HEK293 (cell line): Measurements from ENCODE around the gene COASY.

ENCODE experiments used
- AEBP2 ChIP-seq: fragments of 450-650 bp; formaldehyde crosslinking; IDR thresholded peaks from 2 replicates; pipeline ENCODE4 v1.5.1; 2016; ENCODE audit warnings: missing biosample characterization, missing genetic modification characterization, borderline replicate concordance
- BCL11B ChIP-seq: fragments of 450-650 bp; formaldehyde crosslinking; IDR thresholded peaks from 2 replicates; pipeline ENCODE4 v1.5.1; 2016; ENCODE audit warnings: low read depth, missing biosample characterization, missing genetic modification characterization
- KLF7 ChIP-seq: fragments of 450-650 bp; formaldehyde crosslinking; IDR thresholded peaks from 2 replicates; pipeline ENCODE4 v1.5.1; 2016; ENCODE audit warnings: missing biosample characterization, missing genetic modification characterization, borderline replicate concordance
- OVOL3 ChIP-seq: fragments of 450-650 bp; formaldehyde crosslinking; IDR thresholded peaks from 2 replicates; pipeline ENCODE4 v1.5.1; 2016; ENCODE audit warnings: missing biosample characterization, missing genetic modification characterization
- PRDM1 ChIP-seq: fragments of 450-650 bp; formaldehyde crosslinking; IDR thresholded peaks from 2 replicates; pipeline ENCODE4; 2016; ENCODE audit warnings: missing biosample characterization, missing genetic modification characterization
- PRDM4 ChIP-seq: fragments of 450-650 bp; formaldehyde crosslinking; IDR thresholded peaks from 2 replicates; pipeline ENCODE4 v1.5.1; 2017; ENCODE audit warnings: missing biosample characterization, missing genetic modification characterization
- ZNF121 ChIP-seq: fragments of 450-650 bp; formaldehyde crosslinking; IDR thresholded peaks from 2 replicates; pipeline ENCODE4 v1.5.1; 2016; ENCODE audit warnings: missing biosample characterization, missing genetic modification characterization
- ZNF155 ChIP-seq: fragments of 450-650 bp; formaldehyde crosslinking; IDR thresholded peaks from 2 replicates; pipeline ENCODE4 v1.5.1; 2016; ENCODE audit warnings: missing biosample characterization, missing genetic modification characterization
- ZNF16 ChIP-seq: fragments of 450-650 bp; formaldehyde crosslinking; IDR thresholded peaks from 2 replicates; pipeline ENCODE4 v1.5.1; 2016; ENCODE audit warnings: low read depth, missing biosample characterization, missing genetic modification characterization
- ZNF169 ChIP-seq: fragments of 450-650 bp; formaldehyde crosslinking; IDR thresholded peaks from 2 replicates; pipeline ENCODE4 v1.5.1; 2016; ENCODE audit warnings: missing biosample characterization, missing genetic modification characterization
- ZNF184 ChIP-seq: fragments of 450-650 bp; IDR thresholded peaks from 2 replicates; pipeline ENCODE4 v1.5.1; 2018; ENCODE audit warnings: missing biosample characterization, mild to moderate bottlenecking, missing genetic modification characterization
- ZNF19 ChIP-seq: fragments of 450-650 bp; formaldehyde crosslinking; IDR thresholded peaks from 2 replicates; pipeline ENCODE4; 2016; ENCODE audit warnings: missing biosample characterization, missing genetic modification characterization, low read depth
- ZNF280C ChIP-seq: fragments of 450-650 bp; formaldehyde crosslinking; IDR thresholded peaks from 2 replicates; pipeline ENCODE4 v1.5.1; 2016; ENCODE audit warnings: missing biosample characterization, missing genetic modification characterization
- ZNF324 ChIP-seq: fragments of 450-650 bp; formaldehyde crosslinking; IDR thresholded peaks from 2 replicates; pipeline ENCODE4 v1.5.1; 2016; ENCODE audit warnings: missing biosample characterization, missing genetic modification characterization
- ZNF514 ChIP-seq: fragments of 450-650 bp; formaldehyde crosslinking; IDR thresholded peaks from 2 replicates; pipeline ENCODE4 v1.5.1; 2016; ENCODE audit warnings: missing biosample characterization, missing genetic modification characterization
- ZNF544 ChIP-seq: fragments of 450-650 bp; formaldehyde crosslinking; IDR thresholded peaks from 2 replicates; pipeline ENCODE4 v1.5.0; 2017; ENCODE audit warnings: missing biosample characterization, missing genetic modification characterization
- ZNF600 ChIP-seq: fragments of 450-650 bp; formaldehyde crosslinking; IDR thresholded peaks from 2 replicates; pipeline ENCODE4 v1.5.1; 2016; ENCODE audit warnings: missing biosample characterization, missing genetic modification characterization
- ZNF707 ChIP-seq: fragments of 450-650 bp; formaldehyde crosslinking; IDR thresholded peaks from 2 replicates; pipeline ENCODE4 v1.5.1; 2016; ENCODE audit warnings: missing biosample characterization, missing genetic modification characterization
- TF ChIP-seq, protein P1 (sequence below): fragments of 450-650 bp; formaldehyde crosslinking; IDR thresholded peaks from 2 replicates; pipeline ENCODE4 v1.5.1; 2016; ENCODE audit warnings: missing biosample characterization, missing genetic modification characterization
- TF ChIP-seq, protein P2 (sequence below): fragments of 450-650 bp; formaldehyde crosslinking; IDR thresholded peaks from 2 replicates; pipeline ENCODE4 v1.5.1; 2016; ENCODE audit warnings: missing biosample characterization, missing genetic modification characterization
- TF ChIP-seq, protein P3 (sequence below): fragments of 450-650 bp; formaldehyde crosslinking; IDR thresholded peaks from 2 replicates; pipeline ENCODE4 v1.5.0; 2017; ENCODE audit warnings: missing biosample characterization, missing genetic modification characterization, borderline replicate concordance

The COASY gene

GRCh38 chr17:42518755-42519545, 43.0 kb upstream of the COASY start (continued):
- TF ChIP-seq, protein P1, sequence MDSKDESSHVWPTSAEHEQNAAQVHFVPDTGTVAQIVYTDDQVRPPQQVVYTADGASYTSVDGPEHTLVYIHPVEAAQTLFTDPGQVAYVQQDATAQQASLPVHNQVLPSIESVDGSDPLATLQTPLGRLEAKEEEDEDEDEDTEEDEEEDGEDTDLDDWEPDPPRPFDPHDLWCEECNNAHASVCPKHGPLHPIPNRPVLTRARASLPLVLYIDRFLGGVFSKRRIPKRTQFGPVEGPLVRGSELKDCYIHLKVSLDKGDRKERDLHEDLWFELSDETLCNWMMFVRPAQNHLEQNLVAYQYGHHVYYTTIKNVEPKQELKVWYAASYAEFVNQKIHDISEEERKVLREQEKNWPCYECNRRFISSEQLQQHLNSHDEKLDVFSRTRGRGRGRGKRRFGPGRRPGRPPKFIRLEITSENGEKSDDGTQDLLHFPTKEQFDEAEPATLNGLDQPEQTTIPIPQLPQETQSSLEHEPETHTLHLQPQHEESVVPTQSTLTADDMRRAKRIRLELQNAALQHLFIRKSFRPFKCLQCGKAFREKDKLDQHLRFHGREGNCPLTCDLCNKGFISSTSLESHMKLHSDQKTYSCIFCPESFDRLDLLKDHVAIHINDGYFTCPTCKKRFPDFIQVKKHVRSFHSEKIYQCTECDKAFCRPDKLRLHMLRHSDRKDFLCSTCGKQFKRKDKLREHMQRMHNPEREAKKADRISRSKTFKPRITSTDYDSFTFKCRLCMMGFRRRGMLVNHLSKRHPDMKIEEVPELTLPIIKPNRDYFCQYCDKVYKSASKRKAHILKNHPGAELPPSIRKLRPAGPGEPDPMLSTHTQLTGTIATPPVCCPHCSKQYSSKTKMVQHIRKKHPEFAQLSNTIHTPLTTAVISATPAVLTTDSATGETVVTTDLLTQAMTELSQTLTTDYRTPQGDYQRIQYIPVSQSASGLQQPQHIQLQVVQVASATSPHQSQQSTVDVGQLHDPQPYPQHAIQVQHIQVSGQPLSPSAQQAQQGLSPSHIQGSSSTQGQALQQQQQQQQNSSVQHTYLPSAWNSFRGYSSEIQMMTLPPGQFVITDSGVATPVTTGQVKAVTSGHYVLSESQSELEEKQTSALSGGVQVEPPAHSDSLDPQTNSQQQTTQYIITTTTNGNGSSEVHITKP = peak; percentile 34; the same call in 1 of the 2 replicates
- TF ChIP-seq ZNF16 = no peak
- peak; percentile 82 for TF ChIP-seq PRDM1 (tag by site-specific recombination)
- no peak for TF ChIP-seq AEBP2 (tag by site-specific recombination)
- TF ChIP-seq ZNF324 (tag by site-specific recombination) = no peak
- TF ChIP-seq, protein P2, sequence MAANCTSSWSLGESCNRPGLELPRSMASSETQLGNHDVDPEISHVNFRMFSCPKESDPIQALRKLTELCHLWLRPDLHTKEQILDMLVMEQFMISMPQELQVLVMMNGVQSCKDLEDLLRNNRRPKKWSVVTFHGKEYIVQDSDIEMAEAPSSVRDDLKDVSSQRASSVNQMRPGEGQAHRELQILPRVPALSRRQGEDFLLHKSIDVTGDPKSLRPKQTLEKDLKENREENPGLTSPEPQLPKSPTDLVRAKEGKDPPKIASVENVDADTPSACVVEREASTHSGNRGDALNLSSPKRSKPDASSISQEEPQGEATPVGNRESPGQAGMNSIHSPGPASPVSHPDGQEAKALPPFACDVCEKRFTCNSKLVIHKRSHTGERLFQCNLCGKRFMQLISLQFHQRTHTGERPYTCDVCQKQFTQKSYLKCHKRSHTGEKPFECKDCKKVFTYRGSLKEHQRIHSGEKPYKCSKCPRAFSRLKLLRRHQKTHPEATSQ (tag by site-specific recombination) = no peak
- TF ChIP-seq ZNF19 (tag by site-specific recombination) = no peak
- TF ChIP-seq ZNF707 (tag by site-specific recombination) = no peak
- TF ChIP-seq OVOL3 (tag by site-specific recombination) = no peak
- no peak for TF ChIP-seq ZNF280C (tag by site-specific recombination)
- TF ChIP-seq ZNF184 (tag by site-specific recombination) = no peak
- TF ChIP-seq, protein P3, sequence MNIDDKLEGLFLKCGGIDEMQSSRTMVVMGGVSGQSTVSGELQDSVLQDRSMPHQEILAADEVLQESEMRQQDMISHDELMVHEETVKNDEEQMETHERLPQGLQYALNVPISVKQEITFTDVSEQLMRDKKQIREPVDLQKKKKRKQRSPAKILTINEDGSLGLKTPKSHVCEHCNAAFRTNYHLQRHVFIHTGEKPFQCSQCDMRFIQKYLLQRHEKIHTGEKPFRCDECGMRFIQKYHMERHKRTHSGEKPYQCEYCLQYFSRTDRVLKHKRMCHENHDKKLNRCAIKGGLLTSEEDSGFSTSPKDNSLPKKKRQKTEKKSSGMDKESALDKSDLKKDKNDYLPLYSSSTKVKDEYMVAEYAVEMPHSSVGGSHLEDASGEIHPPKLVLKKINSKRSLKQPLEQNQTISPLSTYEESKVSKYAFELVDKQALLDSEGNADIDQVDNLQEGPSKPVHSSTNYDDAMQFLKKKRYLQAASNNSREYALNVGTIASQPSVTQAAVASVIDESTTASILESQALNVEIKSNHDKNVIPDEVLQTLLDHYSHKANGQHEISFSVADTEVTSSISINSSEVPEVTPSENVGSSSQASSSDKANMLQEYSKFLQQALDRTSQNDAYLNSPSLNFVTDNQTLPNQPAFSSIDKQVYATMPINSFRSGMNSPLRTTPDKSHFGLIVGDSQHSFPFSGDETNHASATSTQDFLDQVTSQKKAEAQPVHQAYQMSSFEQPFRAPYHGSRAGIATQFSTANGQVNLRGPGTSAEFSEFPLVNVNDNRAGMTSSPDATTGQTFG (tag by site-specific recombination) = no peak
- no peak for TF ChIP-seq PRDM4 (tag by site-specific recombination)
- TF ChIP-seq ZNF121 = no peak
- no peak; the same call in 1 of the 2 replicates for TF ChIP-seq KLF7
- no peak for TF ChIP-seq ZNF514 (tag by site-specific recombination)
- TF ChIP-seq BCL11B (tag by site-specific recombination) = no peak
- TF ChIP-seq ZNF600 = no peak
- TF ChIP-seq ZNF544 (tag by site-specific recombination) = no peak
- TF ChIP-seq ZNF155 (tag by site-specific recombination) = no peak
- TF ChIP-seq ZNF169 (tag by site-specific recombination) = no peak
